ENCODE results near the gene ABCC4.
A peak's percentile ranks its signal among the peaks of the same experiment; 100 is the strongest.

ABCC4 gene

GRCh38 chr13:95060014-95060519, 241.2 kb downstream of the ABCC4 start:
- Mint-ChIP-seq H3K9me3 (no peaks in the 10 kb centered on the region), H3K27ac (no peak overlapping the region), H3K4me1 (ENCODE audit: low read depth) (no peaks in the 10 kb centered on the region), H3K36me3 (ENCODE audit: low read depth) (no peaks in the 10 kb centered on the region), H3K27me3 (ENCODE audit: low read depth) (no peaks in the 10 kb centered on the region), H3K4me3 (no peak overlapping the region)

GRCh38 chr13:95059306-95059705, 241.9 kb downstream of the ABCC4 start:
- H3K27me3 Mint-ChIP-seq (ENCODE audit: low read depth), result no peaks in the 10 kb centered on the region
- no peaks in the 10 kb centered on the region for H3K9me3 Mint-ChIP-seq
- no peaks in the 10 kb centered on the region for H3K4me1 Mint-ChIP-seq (ENCODE audit: low read depth)
- no peaks in the 10 kb centered on the region for H3K36me3 Mint-ChIP-seq (ENCODE audit: low read depth)
- no peak overlapping the region for H3K4me3 Mint-ChIP-seq
- H3K27ac Mint-ChIP-seq, result no peak overlapping the region

DNA sequence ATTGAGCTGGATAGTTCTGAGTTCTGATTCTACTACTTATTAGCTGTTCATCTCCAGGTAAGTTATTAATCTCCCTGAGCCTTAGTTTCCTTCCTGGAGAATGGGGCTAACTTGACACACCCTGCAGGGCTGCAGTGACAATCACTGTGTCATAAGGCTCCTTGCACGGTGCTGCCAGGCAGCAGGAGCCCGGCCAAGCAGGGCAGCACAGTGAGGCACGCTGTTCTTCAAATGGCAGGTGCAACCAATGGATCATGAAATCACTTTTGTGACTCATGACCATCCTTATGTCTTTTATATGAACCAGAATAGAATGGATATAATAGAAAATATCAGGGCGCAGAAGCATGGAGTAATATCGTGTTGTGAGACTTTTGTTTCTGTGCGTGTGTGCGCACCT, 242.6 kb downstream of the ABCC4 start:
- H3K27me3 Mint-ChIP-seq (ENCODE audit: low read depth), result no peaks in the 10 kb centered on the region
- no peaks in the 10 kb centered on the region for H3K9me3 Mint-ChIP-seq
- no peak overlapping the region for H3K27ac Mint-ChIP-seq
- H3K4me3 Mint-ChIP-seq, result no peak overlapping the region
- no peaks in the 10 kb centered on the region for H3K4me1 Mint-ChIP-seq (ENCODE audit: low read depth)
- no peaks in the 10 kb centered on the region for H3K36me3 Mint-ChIP-seq (ENCODE audit: low read depth)

DNA sequence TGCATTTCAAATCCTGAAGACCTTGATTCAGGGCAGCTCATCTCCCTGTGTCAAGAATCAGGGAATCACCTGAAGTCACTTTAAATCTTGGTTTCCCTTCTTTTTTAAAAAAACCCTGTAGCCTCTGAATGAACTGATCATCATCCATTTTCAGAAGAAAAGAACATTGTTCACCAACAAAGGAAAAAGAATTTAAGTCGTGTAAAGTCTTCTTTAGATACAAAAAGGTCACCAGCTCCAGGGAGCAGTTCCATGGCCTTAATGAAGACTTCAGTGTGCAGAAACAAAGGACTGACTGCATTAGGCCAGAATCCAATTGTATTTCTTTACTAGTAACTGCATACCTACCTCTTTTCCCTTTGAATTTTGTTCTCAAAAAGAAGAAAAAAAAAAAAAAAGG, 245.0 kb downstream of the ABCC4 start:
- Mint-ChIP-seq H3K4me3 (no peak overlapping the region), H3K27me3 (ENCODE audit: low read depth) (no peaks in the 10 kb centered on the region), H3K4me1 (ENCODE audit: low read depth) (peaks cover under 1% of the 10 kb centered on the region), H3K27ac (no peak overlapping the region), H3K9me3 (no peaks in the 10 kb centered on the region), H3K36me3 (ENCODE audit: low read depth) (no peaks in the 10 kb centered on the region)

DNA sequence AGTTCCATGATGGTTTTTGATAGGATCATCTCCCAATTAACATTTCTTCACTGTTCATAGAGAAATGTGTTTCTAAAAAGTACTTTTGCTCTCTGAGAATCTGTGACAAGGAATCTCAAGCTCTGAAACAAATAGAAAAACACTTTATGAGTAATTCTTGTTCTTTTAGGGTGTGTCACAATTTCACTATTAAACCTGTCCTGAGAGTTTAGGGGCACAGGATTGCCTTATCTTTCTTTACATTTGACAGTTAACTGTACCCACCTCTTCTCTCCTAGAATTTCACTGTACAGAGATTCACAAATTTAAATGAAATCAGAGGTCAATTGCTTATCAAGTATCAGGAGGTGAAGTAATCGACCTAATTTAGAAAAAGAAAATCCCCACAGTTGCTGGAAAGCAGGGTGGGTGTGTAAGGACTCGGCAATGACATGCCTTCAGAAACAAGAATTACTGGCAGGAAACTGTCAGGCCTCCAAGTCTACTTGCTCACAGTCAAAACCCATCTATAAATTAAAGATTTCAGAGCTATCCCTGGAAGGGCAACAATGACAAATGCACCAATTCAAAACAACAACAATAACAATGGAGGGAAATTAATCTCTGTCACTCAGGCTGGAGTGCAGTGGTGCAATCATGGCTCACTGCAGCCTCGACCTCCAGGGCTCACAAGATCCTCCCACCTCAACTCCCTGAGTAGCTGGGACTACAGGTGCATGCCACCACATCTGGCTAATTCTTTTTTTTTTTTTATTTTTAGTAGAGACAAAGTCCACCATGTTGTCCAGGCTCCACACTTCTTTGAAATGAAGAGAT, 250.2 kb downstream of the ABCC4 start:
- H3K36me3 Mint-ChIP-seq (ENCODE audit: low read depth), result peaks cover 2% of the 10 kb centered on the region
- peaks cover 12% of the 10 kb centered on the region for H3K4me1 Mint-ChIP-seq (ENCODE audit: low read depth)
- H3K4me3 Mint-ChIP-seq, result no peak overlapping the region
- no peaks in the 10 kb centered on the region for H3K27me3 Mint-ChIP-seq (ENCODE audit: low read depth)
- H3K27ac Mint-ChIP-seq, result peak overlapping the region; percentile 63
- H3K9me3 Mint-ChIP-seq, result no peaks in the 10 kb centered on the region

- Mint-ChIP-seq H3K4me3 (no peak overlapping the region), H3K36me3 (ENCODE audit: low read depth) (peaks cover 2% of the 10 kb centered on the region), H3K27me3 (ENCODE audit: low read depth) (no peaks in the 10 kb centered on the region), H3K4me1 (ENCODE audit: low read depth) (peaks cover 12% of the 10 kb centered on the region), H3K9me3 (no peaks in the 10 kb centered on the region), H3K27ac (peak overlapping the region; percentile 29)
Measured at GRCh38 chr13:95049772-95050171, 251.5 kb downstream of the ABCC4 start.

GRCh38 chr13:95044452-95045205, 256.6 kb downstream of the ABCC4 start:
- H3K36me3 Mint-ChIP-seq (ENCODE audit: low read depth), result peaks cover 2% of the 10 kb centered on the region
- no peak overlapping the region for H3K27ac Mint-ChIP-seq
- no peaks in the 10 kb centered on the region for H3K9me3 Mint-ChIP-seq
- peaks cover 1% of the 10 kb centered on the region for H3K4me1 Mint-ChIP-seq (ENCODE audit: low read depth)
- H3K4me3 Mint-ChIP-seq, result no peak overlapping the region
- H3K27me3 Mint-ChIP-seq (ENCODE audit: low read depth), result no peaks in the 10 kb centered on the region

DNA sequence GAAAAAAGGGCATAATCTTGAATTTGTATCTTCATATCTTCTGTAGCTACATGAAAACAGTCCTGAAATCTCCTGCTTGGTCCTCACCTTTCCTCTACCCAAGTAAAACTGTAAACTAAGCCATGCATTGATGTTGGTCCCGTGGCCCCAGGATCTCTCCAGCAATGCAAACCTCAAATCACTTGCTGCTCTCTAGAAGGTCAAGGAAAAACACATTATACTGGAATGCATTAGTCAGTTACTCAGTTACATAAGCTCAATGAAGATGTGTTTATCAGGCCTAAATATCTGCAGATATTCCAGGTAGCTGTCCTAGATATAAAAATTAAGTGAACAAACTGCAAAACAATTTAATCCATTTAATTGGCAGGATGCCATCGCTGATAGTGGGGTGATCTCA, 261.8 kb downstream of the ABCC4 start:
- Mint-ChIP-seq H3K4me1 (ENCODE audit: low read depth) (no peaks in the 10 kb centered on the region), H3K27ac (no peak overlapping the region), H3K27me3 (ENCODE audit: low read depth) (no peaks in the 10 kb centered on the region), H3K36me3 (ENCODE audit: low read depth) (no peaks in the 10 kb centered on the region), H3K9me3 (no peaks in the 10 kb centered on the region), H3K4me3 (no peak overlapping the region)

GRCh38 chr13:95038949-95039348, 262.3 kb downstream of the ABCC4 start:
- H3K36me3 Mint-ChIP-seq (ENCODE audit: low read depth), result no peaks in the 10 kb centered on the region
- H3K27ac Mint-ChIP-seq, result no peak overlapping the region
- no peaks in the 10 kb centered on the region for H3K9me3 Mint-ChIP-seq
- peaks cover 3% of the 10 kb centered on the region for H3K4me1 Mint-ChIP-seq (ENCODE audit: low read depth)
- H3K4me3 Mint-ChIP-seq, result no peak overlapping the region
- no peaks in the 10 kb centered on the region for H3K27me3 Mint-ChIP-seq (ENCODE audit: low read depth)

- Mint-ChIP-seq H3K4me3 (no peak overlapping the region), H3K27me3 (ENCODE audit: low read depth) (no peaks in the 10 kb centered on the region), H3K9me3 (no peaks in the 10 kb centered on the region), H3K36me3 (ENCODE audit: low read depth) (no peaks in the 10 kb centered on the region), H3K4me1 (ENCODE audit: low read depth) (peaks cover 6% of the 10 kb centered on the region), H3K27ac (no peak overlapping the region)
Measured at GRCh38 chr13:95035311-95036109, 265.7 kb downstream of the ABCC4 start.

- Mint-ChIP-seq H3K27me3 (ENCODE audit: low read depth) (no peaks in the 10 kb centered on the region), H3K27ac (peak overlapping the region; percentile 58), H3K36me3 (ENCODE audit: low read depth) (no peaks in the 10 kb centered on the region), H3K4me1 (ENCODE audit: low read depth) (peaks cover 6% of the 10 kb centered on the region), H3K4me3 (no peak overlapping the region), H3K9me3 (no peaks in the 10 kb centered on the region)
Measured at GRCh38 chr13:95033890-95034289, 267.4 kb downstream of the ABCC4 start.

- no peaks in the 10 kb centered on the region for H3K27me3 Mint-ChIP-seq (ENCODE audit: low read depth)
- H3K4me3 Mint-ChIP-seq, result no peak overlapping the region
- H3K27ac Mint-ChIP-seq, result no peak overlapping the region
- H3K9me3 Mint-ChIP-seq, result no peaks in the 10 kb centered on the region
- no peaks in the 10 kb centered on the region for H3K36me3 Mint-ChIP-seq (ENCODE audit: low read depth)
- H3K4me1 Mint-ChIP-seq (ENCODE audit: low read depth), result peaks cover 6% of the 10 kb centered on the region
Measured at GRCh38 chr13:95032121-95032520, 269.1 kb downstream of the ABCC4 start.

DNA sequence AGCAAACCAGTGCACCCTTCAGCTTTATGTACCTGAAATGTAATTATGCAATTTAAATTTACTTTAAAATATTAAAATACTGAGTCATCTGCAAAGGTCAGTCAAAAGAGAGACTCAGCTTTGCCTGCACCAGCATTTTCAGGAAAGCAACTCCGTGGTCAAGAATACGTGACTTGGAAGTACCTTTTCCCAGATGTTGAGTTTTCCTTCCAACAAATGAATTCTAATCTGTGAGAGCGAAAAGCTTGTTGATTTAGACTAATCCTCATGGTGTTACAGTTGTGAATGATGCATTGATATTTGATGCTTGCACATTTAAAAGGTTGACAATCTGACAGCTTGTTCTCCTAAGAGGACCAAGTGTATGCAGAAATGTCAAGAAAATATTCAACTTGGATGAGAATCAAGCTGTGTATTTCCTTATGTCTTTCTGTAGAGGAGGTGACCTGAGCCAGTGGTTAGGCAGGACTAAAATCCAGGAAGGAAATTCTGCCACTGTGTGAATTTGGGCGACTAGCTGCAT, 270.4 kb downstream of the ABCC4 start:
- H3K9me3 Mint-ChIP-seq, result no peaks in the 10 kb centered on the region
- no peaks in the 10 kb centered on the region for H3K36me3 Mint-ChIP-seq (ENCODE audit: low read depth)
- no peaks in the 10 kb centered on the region for H3K27me3 Mint-ChIP-seq (ENCODE audit: low read depth)
- H3K4me3 Mint-ChIP-seq, result no peak overlapping the region
- peaks cover 6% of the 10 kb centered on the region for H3K4me1 Mint-ChIP-seq (ENCODE audit: low read depth)
- H3K27ac Mint-ChIP-seq, result no peak overlapping the region

GRCh38 chr13:95027638-95028037, 273.6 kb downstream of the ABCC4 start:
- peaks cover 1% of the 10 kb centered on the region for H3K36me3 Mint-ChIP-seq (ENCODE audit: low read depth)
- no peaks in the 10 kb centered on the region for H3K27me3 Mint-ChIP-seq (ENCODE audit: low read depth)
- no peak overlapping the region for H3K27ac Mint-ChIP-seq
- H3K4me1 Mint-ChIP-seq (ENCODE audit: low read depth), result no peaks in the 10 kb centered on the region
- H3K9me3 Mint-ChIP-seq, result no peaks in the 10 kb centered on the region
- H3K4me3 Mint-ChIP-seq, result no peak overlapping the region
